HepG2 (cell line): ENCODE measurements around the gene THRA. TPM values are rescaled to one million over a fixed set of nuclear protein-coding genes. Genes with fewer than 3 reads are reported as not detected.

Experiments
- ARID4A ChIP-seq: sonication (generic); formaldehyde crosslinking; IDR thresholded peaks from 2 replicates; pipeline ENCODE4 v1.5.0; 2020; ENCODE audit warnings: mild to moderate bottlenecking, missing genetic modification reagents, borderline replicate concordance
- ELF1 ChIP-seq: sonication (generic); formaldehyde crosslinking; IDR thresholded peaks from 2 replicates; pipeline ENCODE4 v1.4.0; 2020; ENCODE audit warnings: missing genetic modification reagents
- FOXA3 ChIP-seq: IDR thresholded peaks from 2 replicates; pipeline ENCODE4 v1.6.1; 2016; ENCODE audit warnings: missing genetic modification reagents, missing compliant biosample characterization
- GATAD2A ChIP-seq: IDR thresholded peaks from 2 replicates; pipeline ENCODE4 v1.6.1; 2016
- HNF4A ChIP-seq: sonication (generic); formaldehyde crosslinking; IDR thresholded peaks from 2 replicates; pipeline ENCODE4 v1.4.0; 2020; ENCODE audit warnings: missing genetic modification reagents
- IRF2 ChIP-seq: IDR thresholded peaks from 2 replicates; pipeline ENCODE4 v1.6.1; 2018; ENCODE audit warnings: missing genetic modification reagents, missing compliant biosample characterization
- LCORL ChIP-seq, 2 experiments: fragments of 450-650 bp in 1 of 2; sonication (generic) in 1 of 2; formaldehyde crosslinking in 1 of 2; IDR thresholded peaks; 2 replicates each; pipeline versions ENCODE4 v1.5.0 to v1.6.1; 2017 to 2020; ENCODE audit warnings: antibody characterized with exemption in 1 of 2, missing genetic modification reagents in 1 of 2
- MBNL3 ChIP-seq: fragments of 250-450 bp; sonication (Bioruptor Pico); conservative IDR thresholded peaks from 2 replicates; pipeline ENCODE4 v1.8.0; 2022; ENCODE audit warnings: mild to moderate bottlenecking, inconsistent platforms
- PAXIP1 ChIP-seq: sonication (generic); formaldehyde crosslinking; conservative IDR thresholded peaks from 2 replicates; pipeline ENCODE4 v1.4.0; 2020; ENCODE audit warnings: mild to moderate bottlenecking, missing genetic modification reagents, moderate library complexity
- POLR2G ChIP-seq: fragments of 200-400 bp; formaldehyde crosslinking; IDR thresholded peaks from 2 replicates; pipeline ENCODE4 v1.6.1; 2018; ENCODE audit warnings: mild to moderate bottlenecking, low read depth, low read length, moderate library complexity
- RFXAP ChIP-seq: sonication (generic); formaldehyde crosslinking; IDR thresholded peaks from 2 replicates; pipeline ENCODE4 v1.4.0; 2020; ENCODE audit warnings: missing genetic modification reagents, borderline replicate concordance
- SIX1 ChIP-seq: sonication (generic); formaldehyde crosslinking; IDR thresholded peaks from 2 replicates; pipeline ENCODE4 v1.4.0; 2020; ENCODE audit warnings: missing genetic modification reagents, borderline replicate concordance
- SMAD9 ChIP-seq: sonication (generic); formaldehyde crosslinking; IDR thresholded peaks from 2 replicates; pipeline ENCODE4 v1.5.1; 2020; ENCODE audit warnings: mild to moderate bottlenecking, missing genetic modification reagents
- TFAP4 ChIP-seq: sonication (generic); IDR thresholded peaks from 2 replicates; pipeline ENCODE4 v1.6.1; 2016; ENCODE audit warnings: low read depth, borderline replicate concordance
- ZBTB43 ChIP-seq: sonication (generic); formaldehyde crosslinking; conservative IDR thresholded peaks from 2 replicates; pipeline ENCODE4 v1.4.0; 2020; ENCODE audit warnings: missing genetic modification reagents
- ZNF691 ChIP-seq: sonication (generic); formaldehyde crosslinking; IDR thresholded peaks from 2 replicates; pipeline ENCODE4 v1.4.0; 2020; ENCODE audit warnings: missing genetic modification reagents, low read depth, mild to moderate bottlenecking, borderline replicate concordance
- ZNF772 ChIP-seq: sonication (generic); formaldehyde crosslinking; IDR thresholded peaks from 2 replicates; pipeline ENCODE4 v1.5.0; 2020; ENCODE audit warnings: mild to moderate bottlenecking, missing genetic modification reagents
- ZSCAN12 ChIP-seq: sonication (generic); formaldehyde crosslinking; IDR thresholded peaks from 2 replicates; pipeline ENCODE4 v1.9.0; 2021; ENCODE audit warnings: mild to moderate bottlenecking, missing genetic modification reagents
- ZSCAN30 ChIP-seq: sonication (generic); formaldehyde crosslinking; IDR thresholded peaks from 2 replicates; pipeline ENCODE4 v1.5.0; 2020; ENCODE audit warnings: mild to moderate bottlenecking, missing genetic modification reagents
- polyA plus RNA-seq, 8 experiments: library from polyadenylated mRNA; depleted of rRNA in 3 of 8; stranded (reverse) in 7 of 8; unstranded in 1 of 8; fragments of >200 nt; fragmentation: Illumina TruSeq in 4 of 8; extraction: Trizol in 4 of 8; gene quantifications; 2 replicates each; pipeline versions ENCODE4 v1.2.1 to v1.2.3, GENCODE V29; 2011 to 2016; ENCODE audit warnings: low read depth in 4 of 8, missing spikeins in 1 of 8, mixed read lengths in 1 of 8; ENCODE audit not compliant: insufficient read depth in 1 of 8
- total RNA-seq, 5 experiments: library from RNA; depleted of rRNA; stranded (reverse); fragments of >200 nt; fragmentation: Illumina TruSeq; extraction: Trizol; gene quantifications; 2 replicates each; pipeline ENCODE4 v1.2.3, GENCODE V29; 2016; ENCODE audit warnings: low read depth in 1 of 5

THRA gene
- total and polyA plus RNA-seq, 2 of the 13 experiments (the other 11 are each of a cell fraction or from before 2014, with no cell fraction given) = 8.0 to 9.9 TPM

GRCh38 chr17:40107522-40108174 lies 44.9 kb downstream of the THRA start (continued):
- TF ChIP-seq MBNL3 (CRISPR knock-in tag) (no peak), TFAP4 (no peak), SMAD9 (no peak), RFXAP (0 out of 2 replicates have a peak, but pooled peaks have one; percentile 3), ELF1 (CRISPR knock-in tag) (peak; percentile 20; the same call in 1 of the 2 replicates), ZSCAN12 (CRISPR knock-in tag) (no peak), GATAD2A (CRISPR knock-in tag) (peak; percentile 55; the same call in 1 of the 2 replicates), SIX1 (CRISPR knock-in tag) (no peak), ZBTB43 (no peak), POLR2G (no peak), PAXIP1 (CRISPR knock-in tag) (0 out of 2 replicates have a peak, but pooled peaks have one; percentile 6), IRF2 (CRISPR knock-in tag) (no peak), ZNF691 (CRISPR knock-in tag) (no peak), FOXA3 (CRISPR knock-in tag) (0 out of 2 replicates have a peak, but pooled peaks have one; percentile 19), ZSCAN30 (CRISPR knock-in tag) (no peak), ARID4A (CRISPR knock-in tag) (peak; percentile 9; the same call in 1 of the 2 replicates), ZNF772 (CRISPR knock-in tag) (no peak), LCORL (IDR thresholded peaks at IDR 0.05) (no peak), LCORL (CRISPR knock-in tag; IDR thresholded peaks at IDR 0.05) (peak; percentile 43; the same call in 1 of the 2 replicates), HNF4A (CRISPR knock-in tag) (peak; percentile 81)
